ENCODE data around the gene LRP8. TPM values are rescaled to one million over a fixed set of nuclear protein-coding genes. Genes with fewer than 3 reads are reported as not detected.
A peak's percentile ranks its signal among the peaks of the same experiment; 100 is the strongest.

Gene LRP8
- total and polyA plus RNA-seq, 12 donors: 0.37 to 4.7 (median 2.2) TPM

DNA sequence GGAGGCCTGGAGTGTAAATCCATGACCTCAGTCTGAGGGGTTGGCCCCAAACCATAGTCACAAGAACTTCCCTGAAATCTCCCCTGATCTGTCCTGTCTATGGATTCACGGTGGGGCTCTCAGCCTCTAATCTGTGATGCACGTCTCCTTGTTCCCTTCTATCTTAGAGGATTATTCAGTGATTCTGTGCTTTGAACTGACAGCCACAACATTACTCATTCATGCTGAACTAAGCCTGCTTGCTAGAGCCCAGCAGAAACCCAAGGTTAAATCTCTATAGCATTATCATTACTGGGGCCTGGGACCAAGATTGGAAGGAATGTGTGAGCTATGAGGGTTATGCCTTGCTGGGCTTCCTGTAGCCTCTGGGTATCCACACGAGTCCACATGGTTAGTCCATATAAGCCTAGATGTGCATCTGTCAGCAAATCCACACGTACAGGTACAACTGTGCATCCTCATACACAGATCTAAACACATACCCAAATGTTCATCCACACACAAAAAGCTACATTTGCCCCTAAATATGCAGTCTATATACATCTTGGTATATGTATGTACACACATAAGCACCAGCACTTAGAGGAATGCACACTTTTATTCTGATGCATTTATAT lies 67.1 kb downstream of the LRP8 start:
- no peak overlapping the region for H3K4me3 ChIP-seq
- TF ChIP-seq, protein P1, sequence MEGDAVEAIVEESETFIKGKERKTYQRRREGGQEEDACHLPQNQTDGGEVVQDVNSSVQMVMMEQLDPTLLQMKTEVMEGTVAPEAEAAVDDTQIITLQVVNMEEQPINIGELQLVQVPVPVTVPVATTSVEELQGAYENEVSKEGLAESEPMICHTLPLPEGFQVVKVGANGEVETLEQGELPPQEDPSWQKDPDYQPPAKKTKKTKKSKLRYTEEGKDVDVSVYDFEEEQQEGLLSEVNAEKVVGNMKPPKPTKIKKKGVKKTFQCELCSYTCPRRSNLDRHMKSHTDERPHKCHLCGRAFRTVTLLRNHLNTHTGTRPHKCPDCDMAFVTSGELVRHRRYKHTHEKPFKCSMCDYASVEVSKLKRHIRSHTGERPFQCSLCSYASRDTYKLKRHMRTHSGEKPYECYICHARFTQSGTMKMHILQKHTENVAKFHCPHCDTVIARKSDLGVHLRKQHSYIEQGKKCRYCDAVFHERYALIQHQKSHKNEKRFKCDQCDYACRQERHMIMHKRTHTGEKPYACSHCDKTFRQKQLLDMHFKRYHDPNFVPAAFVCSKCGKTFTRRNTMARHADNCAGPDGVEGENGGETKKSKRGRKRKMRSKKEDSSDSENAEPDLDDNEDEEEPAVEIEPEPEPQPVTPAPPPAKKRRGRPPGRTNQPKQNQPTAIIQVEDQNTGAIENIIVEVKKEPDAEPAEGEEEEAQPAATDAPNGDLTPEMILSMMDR (IDR thresholded peaks at IDR 0.05): no peak
- no peaks in the 10 kb centered on the region for H3K27me3 ChIP-seq
- peaks cover 0 to 56% (median 0%) of the 10 kb centered on the region in 9 donors for H3K36me3 ChIP-seq
- no peak overlapping the region for H3K27ac ChIP-seq
- DNase-seq (no peak), ATAC-seq (no peak)
- whole genome bisulfite sequencing, 2 donors: 77 to 83% methylated on average over 4 of the region's 4 CpGs
- intact Hi-C loops (cut with DNase I): no loop called here
- no peaks in the 10 kb centered on the region for H3K9me3 ChIP-seq
- H3K4me1 ChIP-seq: peaks cover 0 to 11% (median 0%) of the 10 kb centered on the region in 9 donors

DNA sequence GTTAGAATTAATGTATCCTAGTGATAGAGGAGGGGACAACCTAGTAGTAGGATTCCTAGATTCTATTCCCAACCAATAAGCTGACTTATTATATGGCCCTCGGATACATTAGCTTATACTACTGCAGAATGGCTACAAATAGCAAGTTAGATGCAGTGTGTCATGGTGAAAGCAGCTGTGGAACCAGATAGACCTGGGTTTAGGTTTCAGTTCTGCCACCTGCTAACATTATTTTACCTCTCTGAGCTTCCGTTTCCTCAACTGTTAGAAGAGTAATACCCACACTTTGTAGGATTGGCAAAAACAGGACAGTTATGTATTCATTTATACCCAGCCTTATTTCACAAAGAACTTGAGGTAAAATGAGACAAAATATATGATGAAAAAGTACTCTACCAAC lies 67.9 kb downstream of the LRP8 start:
- no peak overlapping the region for H3K4me3 ChIP-seq
- H3K36me3 ChIP-seq: peaks cover 0 to 49% (median 0%) of the 10 kb centered on the region in 9 donors
- TF ChIP-seq, protein P1 (IDR thresholded peaks at IDR 0.05): no peak
- no peaks in the 10 kb centered on the region for H3K9me3 ChIP-seq
- H3K27me3 ChIP-seq: no peaks in the 10 kb centered on the region
- DNase-seq: no peak
- peaks cover 0 to 11% (median 0%) of the 10 kb centered on the region in 9 donors for H3K4me1 ChIP-seq
- no peak overlapping the region for H3K27ac ChIP-seq
- ATAC-seq: no peak
- intact Hi-C loops (cut with DNase I): no loop called here
- WGBS, 2 donors: 90 to 97% methylated on average over 2 of the region's 2 CpGs

DNA sequence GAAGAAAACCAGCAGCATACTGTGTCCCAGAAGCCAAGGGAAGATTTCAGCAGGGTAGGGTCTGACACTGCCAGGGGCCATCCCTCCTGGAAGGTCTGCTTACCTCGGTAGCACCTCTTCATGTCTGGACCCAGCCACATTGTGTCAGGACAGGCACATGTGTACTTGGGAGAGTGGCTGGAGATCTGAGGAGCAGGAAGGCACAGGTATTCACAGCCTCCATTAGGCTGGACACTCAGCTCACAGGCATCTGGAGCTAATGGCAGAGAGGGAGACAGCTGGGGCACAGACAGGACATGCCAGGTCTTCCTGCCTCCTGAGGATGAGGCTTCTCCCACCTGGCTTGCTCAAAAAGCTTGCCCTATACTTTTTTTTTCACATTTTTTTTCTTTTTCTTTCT lies 69.7 kb downstream of the LRP8 start:
- TF ChIP-seq, protein P1 (IDR thresholded peaks at IDR 0.05): no peak
- Histone ChIP-seq H3K36me3 (peaks cover 0 to 38% (median 0%) of the 10 kb centered on the region in 9 donors), H3K27ac (no peak overlapping the region), H3K4me1 (peaks cover 0 to 11% (median 0%) of the 10 kb centered on the region in 9 donors), H3K27me3 (no peaks in the 10 kb centered on the region), H3K9me3 (no peaks in the 10 kb centered on the region), H3K4me3 (no peak overlapping the region)
- intact Hi-C loops (cut with DNase I): no loop called here
- DNase-seq (no peak), ATAC-seq (peak in 1 of 8 donors; percentile 28)
- WGBS, 2 donors: 83 to 87% methylated on average over 1 of the region's 1 CpG

DNA sequence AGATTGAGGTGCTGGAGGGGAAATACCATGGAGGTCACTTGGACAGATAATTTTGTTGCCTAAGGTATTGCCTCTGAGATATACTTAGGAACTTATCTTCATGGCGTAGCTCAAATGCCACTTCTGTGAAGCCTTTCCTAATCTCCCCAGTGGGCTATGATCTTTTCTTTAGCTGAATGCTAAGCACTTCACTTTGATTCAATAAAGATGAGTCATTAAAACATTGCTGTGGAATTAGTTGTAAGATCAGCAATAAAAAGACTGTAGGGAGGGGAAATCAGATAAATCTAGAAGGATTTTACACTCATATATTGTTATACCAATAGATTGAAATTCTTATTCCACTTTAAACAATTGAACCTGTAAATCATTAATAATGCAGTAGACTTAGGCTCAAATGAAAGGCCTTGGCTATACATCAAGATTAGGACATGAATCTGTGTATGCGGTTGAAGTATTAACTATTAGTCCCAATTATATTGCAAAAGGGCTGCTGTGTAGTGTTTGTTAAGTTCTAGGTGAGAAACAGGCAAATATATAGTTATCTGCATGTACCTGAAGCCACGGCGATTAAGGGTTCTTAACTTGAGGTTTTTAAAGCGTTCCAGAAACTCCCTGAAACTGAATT lies 70.3 kb downstream of the LRP8 start:
- no peak overlapping the region for H3K4me3 ChIP-seq
- 86 to 88% methylated on average over 5 of the region's 5 CpGs for WGBS, 2 donors
- no peak for DNase-seq
- ATAC-seq: peak in 2 of 8 donors; percentile 19 to 38
- TF ChIP-seq, protein P1 (IDR thresholded peaks at IDR 0.05): no peak
- no peaks in the 10 kb centered on the region for H3K9me3 ChIP-seq
- H3K4me1 ChIP-seq: peaks cover 0 to 11% (median 0%) of the 10 kb centered on the region in 9 donors
- intact Hi-C loops (cut with DNase I): no loop called here
- peaks cover 0 to 33% (median 0%) of the 10 kb centered on the region in 9 donors for H3K36me3 ChIP-seq
- H3K27me3 ChIP-seq: no peaks in the 10 kb centered on the region
- no peak overlapping the region for H3K27ac ChIP-seq

Measured in heart right ventricle (tissue), 16 donors.